D721Med (cell line): ENCODE data around the gene RPS6KA2.
"Not testable (repeated sequence)": the region's sequence is repeated elsewhere in the genome, so short reads cannot be mapped to it uniquely, and the experiment has no call there.

ENCODE experiments used
- DNase-seq: peaks from one replicate; pipeline ENCODE4 v3.0.0; 2011; ENCODE audit warnings: low spot score; ENCODE audit not compliant: insufficient read length
- FAIRE-seq: peaks from 2 replicates; lab custom pipeline; 2011; peaks lifted over from hg19 to GRCh38; lab: Jason Lieb, UNC
- CTCF ChIP-seq: IDR thresholded peaks from 2 replicates; pipeline ENCODE4 v1.5.1; 2012; ENCODE audit warnings: mild to moderate bottlenecking, control low read depth; ENCODE audit not compliant: insufficient read depth; ENCODE audit errors: missing control alignments

The RPS6KA2 gene

GRCh38 chr6:166400649-166401250 is 226.3 kb downstream of the RPS6KA2 start:
- peak; percentile 77 for TF ChIP-seq CTCF
- peak; percentile 61 for DNase-seq
- FAIRE-seq, result not testable (repeated sequence)

DNA sequence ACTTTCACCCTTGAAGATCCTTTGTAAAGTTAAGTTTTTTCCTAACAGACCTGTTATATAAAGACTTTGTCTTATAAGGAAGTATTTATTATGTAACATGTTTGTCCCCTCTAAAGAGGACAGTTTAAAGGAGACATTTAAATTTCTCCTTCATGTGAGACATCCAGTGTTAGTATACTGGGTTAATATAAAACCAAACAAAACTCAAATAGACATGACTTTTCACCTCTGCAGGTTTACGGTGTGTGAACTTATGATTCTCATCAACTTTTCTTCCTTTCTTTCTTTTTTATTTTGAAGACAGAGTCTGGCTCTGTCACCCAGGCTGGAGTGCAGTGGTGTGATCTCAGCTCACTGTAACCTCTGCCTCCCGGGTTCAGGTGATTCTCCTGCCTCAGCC is 226.9 kb downstream of the RPS6KA2 start:
- FAIRE-seq, result no peak
- no peak for TF ChIP-seq CTCF
- no peak for DNase-seq

DNA sequence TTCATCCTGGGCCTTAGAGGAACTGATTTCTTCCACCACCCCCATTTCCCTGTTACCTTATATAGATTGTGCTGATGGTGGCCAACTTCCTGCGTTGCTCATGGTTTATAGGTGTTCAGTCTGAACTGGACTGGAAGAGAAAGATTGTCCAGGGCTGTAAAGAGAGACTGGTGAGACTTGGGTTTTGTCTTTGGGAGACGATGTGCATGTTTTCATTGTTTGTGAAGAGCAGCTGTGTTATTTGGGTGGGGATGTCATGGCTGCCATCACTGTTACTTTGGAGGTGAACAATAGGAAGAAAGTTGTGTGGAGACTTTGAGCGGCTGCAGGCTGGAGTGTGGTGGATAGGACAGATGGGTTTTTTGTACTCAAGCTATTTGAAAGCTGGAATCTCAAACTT is 228.7 kb downstream of the RPS6KA2 start:
- TF ChIP-seq CTCF, result no peak
- no peak for FAIRE-seq
- DNase-seq, result no peak

DNA sequence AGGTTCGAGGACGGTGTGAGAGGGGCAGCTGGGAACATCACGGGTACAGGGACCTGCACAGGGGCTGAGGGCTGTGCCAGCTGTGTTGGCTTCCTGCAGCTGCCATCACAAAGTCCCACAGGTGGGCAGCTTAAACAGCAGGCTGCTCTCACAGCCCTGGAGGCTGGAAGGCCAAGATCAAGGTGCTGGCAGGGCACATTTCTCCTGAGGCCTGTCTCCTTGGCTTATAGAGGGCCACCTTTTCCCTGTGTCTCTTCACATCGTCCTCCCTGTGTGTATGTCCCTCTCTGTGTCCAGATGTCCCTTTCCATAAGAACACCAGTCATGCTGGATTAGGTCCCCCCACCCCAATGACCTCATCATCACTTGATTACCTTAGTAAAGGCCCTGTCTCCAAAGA is 229.2 kb downstream of the RPS6KA2 start:
- TF ChIP-seq CTCF, result no peak
- DNase-seq (no peak), FAIRE-seq (no peak)

GRCh38 chr6:166395778-166396177 is 231.3 kb downstream of the RPS6KA2 start:
- no peak for DNase-seq
- FAIRE-seq, result no peak
- no peak for TF ChIP-seq CTCF

DNA sequence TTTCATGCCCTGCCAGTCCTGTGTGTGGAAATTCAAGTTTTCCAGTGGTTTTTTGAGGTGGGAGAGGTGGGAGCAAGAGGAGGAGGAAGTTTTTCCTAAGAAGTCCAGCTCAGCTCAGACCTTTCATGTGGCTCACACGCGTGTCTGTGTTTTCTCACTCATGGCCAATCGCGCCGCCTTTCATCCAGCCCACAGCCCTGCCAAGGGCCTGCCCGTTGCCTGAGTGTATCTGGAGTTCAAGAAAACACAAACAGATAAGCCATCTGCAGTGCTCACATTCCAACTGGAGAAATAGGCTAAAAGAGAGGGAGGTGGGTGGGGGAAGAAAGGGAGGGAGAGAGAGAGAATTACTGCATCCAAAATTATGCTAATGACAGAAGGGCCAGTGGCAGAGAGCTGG is 231.7 kb downstream of the RPS6KA2 start:
- DNase-seq (no peak), FAIRE-seq (no peak)
- TF ChIP-seq CTCF, result no peak

GRCh38 chr6:166394036-166394892 is 232.8 kb downstream of the RPS6KA2 start:
- TF ChIP-seq CTCF, result no peak
- no peak for DNase-seq
- no peak for FAIRE-seq
